Astrocyte (in vitro differentiated cells and primary cell): Measurements from ENCODE around the gene FCN2. TPM values are rescaled to one million over a fixed set of nuclear protein-coding genes. Genes with fewer than 3 reads are reported as not detected.

Source experiments
- DNase-seq: peaks from one replicate; pipeline ENCODE4 v3.0.0-alpha.2; 2010; ENCODE audit warnings: low read depth
- FAIRE-seq: peaks from 2 replicates; lab custom pipeline; 2011; peaks lifted over from hg19 to GRCh38; lab: Jason Lieb, UNC
- H2AFZ ChIP-seq: 2 replicates; pipeline ENCODE4 v1.6.0; 2012; ENCODE audit warnings: low read depth, low read length, inconsistent platforms
- H3K27ac ChIP-seq: 2 replicates; pipeline ENCODE4 v1.5.1; 2011; ENCODE audit warnings: low read depth, low read length, inconsistent platforms
- H3K27me3 ChIP-seq: 2 replicates; pipeline ENCODE4 v1.6.0; 2011; ENCODE audit warnings: low read length, inconsistent platforms; ENCODE audit not compliant: insufficient read depth
- H3K36me3 ChIP-seq: 2 replicates; pipeline ENCODE4 v1.5.1; 2011; ENCODE audit warnings: low read length, inconsistent platforms; ENCODE audit not compliant: insufficient read depth
- H3K4me1 ChIP-seq: 2 replicates; pipeline ENCODE4 v1.5.1; 2011; ENCODE audit warnings: low read length, inconsistent platforms; ENCODE audit not compliant: insufficient read depth
- H3K4me2 ChIP-seq: 2 replicates; pipeline ENCODE4 v1.6.0; 2012; ENCODE audit warnings: low read length, inconsistent platforms
- H3K4me3 ChIP-seq: 2 replicates; pipeline ENCODE4 v1.5.1; 2011; ENCODE audit warnings: low read depth, mild to moderate bottlenecking, low read length, inconsistent platforms; ENCODE audit not compliant: insufficient read depth
- H3K79me2 ChIP-seq: 2 replicates; pipeline ENCODE4 v1.6.0; 2012; ENCODE audit warnings: mild to moderate bottlenecking, low read length, inconsistent platforms; ENCODE audit not compliant: insufficient read depth
- H3K9ac ChIP-seq: 2 replicates; pipeline ENCODE4 v1.6.0; 2012; ENCODE audit warnings: mild to moderate bottlenecking, low read length, inconsistent platforms
- H3K9me3 ChIP-seq: 2 replicates; pipeline ENCODE4 v1.5.1; 2012; ENCODE audit warnings: low read depth, mild to moderate bottlenecking, low read length, inconsistent platforms; ENCODE audit not compliant: insufficient read depth
- H4K20me1 ChIP-seq: 2 replicates; pipeline ENCODE4 v1.6.0; 2012; ENCODE audit warnings: low read length, inconsistent platforms; ENCODE audit not compliant: insufficient read depth
- H3K27ac Mint-ChIP-seq: one replicate; pipeline ENCODE4 v1.8.0; 2021; ENCODE audit warnings: mild to moderate bottlenecking, mixed read lengths; ENCODE audit not compliant: unreplicated experiment
- H3K27me3 Mint-ChIP-seq: one replicate; pipeline ENCODE4 v1.8.0; 2021; ENCODE audit warnings: low read depth, mixed read lengths; ENCODE audit not compliant: unreplicated experiment
- H3K36me3 Mint-ChIP-seq: one replicate; pipeline ENCODE4 v1.8.0; 2021; ENCODE audit warnings: low read depth, mixed read lengths; ENCODE audit not compliant: unreplicated experiment
- H3K4me1 Mint-ChIP-seq: one replicate; pipeline ENCODE4 v1.8.0; 2021; ENCODE audit warnings: low read depth, mixed read lengths; ENCODE audit not compliant: unreplicated experiment
- H3K4me3 Mint-ChIP-seq: one replicate; pipeline ENCODE4 v1.8.0; 2021; ENCODE audit warnings: mild to moderate bottlenecking, moderate library complexity, mixed read lengths; ENCODE audit not compliant: unreplicated experiment
- H3K9me3 Mint-ChIP-seq: one replicate; pipeline ENCODE4 v1.8.0; 2021; ENCODE audit warnings: mild to moderate bottlenecking, mixed read lengths; ENCODE audit not compliant: unreplicated experiment
- EZH2 ChIP-seq: IDR thresholded peaks from 2 replicates; pipeline ENCODE4 v1.6.1; 2012; ENCODE audit warnings: mild to moderate bottlenecking, low read length, inconsistent platforms; ENCODE audit not compliant: insufficient read depth
- total RNA-seq: library from RNA; stranded (reverse); gene quantifications from 2 replicates; pipeline ENCODE4 v1.2.1, GENCODE V29; 2021
- TF ChIP-seq, protein P1 (sequence below): IDR thresholded peaks from 2 replicates; pipeline ENCODE4 v1.5.1; 2011; ENCODE audit warnings: low read depth, mild to moderate bottlenecking, inconsistent platforms, low read length, moderate library complexity; ENCODE audit not compliant: insufficient read depth

The FCN2 gene
- total RNA-seq, 1 donor from 2014 or later: not detected

DNA sequence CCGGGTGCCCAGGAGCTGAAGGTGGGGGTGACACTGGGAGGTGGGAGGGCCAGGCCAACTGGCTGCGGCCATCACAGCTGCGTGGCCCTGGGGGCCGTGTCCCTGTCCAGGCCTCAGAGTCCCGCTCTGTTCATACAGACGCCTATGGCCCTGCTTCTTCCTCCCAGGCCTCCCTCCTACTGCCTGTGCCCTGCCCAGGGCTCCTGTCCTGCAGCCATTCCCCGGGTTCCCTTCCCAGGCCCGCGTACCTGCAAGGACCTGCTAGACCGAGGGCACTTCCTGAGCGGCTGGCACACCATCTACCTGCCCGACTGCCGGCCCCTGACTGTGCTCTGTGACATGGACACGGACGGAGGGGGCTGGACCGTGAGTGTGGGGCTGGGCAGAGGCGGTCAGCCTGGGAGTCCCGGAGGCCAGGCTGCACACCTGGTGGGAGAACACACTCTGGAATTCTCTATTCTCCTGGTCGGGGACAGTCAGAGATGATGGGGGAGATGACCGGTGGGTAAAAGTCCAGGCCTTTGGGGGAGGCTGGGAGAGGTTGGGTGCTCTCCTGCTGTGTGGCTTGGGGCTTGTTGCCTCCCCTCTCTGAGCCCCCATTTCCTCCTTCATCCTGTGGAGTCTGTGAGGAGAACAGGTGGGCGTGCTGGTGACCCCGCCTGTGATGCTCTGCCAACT is 4.5 kb downstream of the FCN2 start:
- H3K4me2 ChIP-seq: no peak overlapping the region
- H4K20me1 ChIP-seq: no peaks in the 10 kb centered on the region
- Mint-ChIP-seq H3K27ac (no peak overlapping the region), H3K36me3 (no peaks in the 10 kb centered on the region), H3K27me3 (peaks cover 38% of the 10 kb centered on the region), H3K4me1 (no peaks in the 10 kb centered on the region), H3K9me3 (peaks cover 1% of the 10 kb centered on the region), H3K4me3 (no peak overlapping the region)
- TF ChIP-seq, protein P1, sequence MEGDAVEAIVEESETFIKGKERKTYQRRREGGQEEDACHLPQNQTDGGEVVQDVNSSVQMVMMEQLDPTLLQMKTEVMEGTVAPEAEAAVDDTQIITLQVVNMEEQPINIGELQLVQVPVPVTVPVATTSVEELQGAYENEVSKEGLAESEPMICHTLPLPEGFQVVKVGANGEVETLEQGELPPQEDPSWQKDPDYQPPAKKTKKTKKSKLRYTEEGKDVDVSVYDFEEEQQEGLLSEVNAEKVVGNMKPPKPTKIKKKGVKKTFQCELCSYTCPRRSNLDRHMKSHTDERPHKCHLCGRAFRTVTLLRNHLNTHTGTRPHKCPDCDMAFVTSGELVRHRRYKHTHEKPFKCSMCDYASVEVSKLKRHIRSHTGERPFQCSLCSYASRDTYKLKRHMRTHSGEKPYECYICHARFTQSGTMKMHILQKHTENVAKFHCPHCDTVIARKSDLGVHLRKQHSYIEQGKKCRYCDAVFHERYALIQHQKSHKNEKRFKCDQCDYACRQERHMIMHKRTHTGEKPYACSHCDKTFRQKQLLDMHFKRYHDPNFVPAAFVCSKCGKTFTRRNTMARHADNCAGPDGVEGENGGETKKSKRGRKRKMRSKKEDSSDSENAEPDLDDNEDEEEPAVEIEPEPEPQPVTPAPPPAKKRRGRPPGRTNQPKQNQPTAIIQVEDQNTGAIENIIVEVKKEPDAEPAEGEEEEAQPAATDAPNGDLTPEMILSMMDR: no peak
- no peak for TF ChIP-seq EZH2
- no peaks in the 10 kb centered on the region for H3K9me3 ChIP-seq
- no peak overlapping the region for H3K4me3 ChIP-seq
- FAIRE-seq (no peak), DNase-seq (no peak)
- H3K9ac ChIP-seq: no peak overlapping the region
- no peak overlapping the region for H2AFZ ChIP-seq
- H3K79me2 ChIP-seq: no peaks in the 10 kb centered on the region
- H3K27me3 ChIP-seq: peaks cover 7% of the 10 kb centered on the region
- no peak overlapping the region for H3K27ac ChIP-seq
- H3K36me3 ChIP-seq: no peaks in the 10 kb centered on the region
- H3K4me1 ChIP-seq: no peaks in the 10 kb centered on the region

DNA sequence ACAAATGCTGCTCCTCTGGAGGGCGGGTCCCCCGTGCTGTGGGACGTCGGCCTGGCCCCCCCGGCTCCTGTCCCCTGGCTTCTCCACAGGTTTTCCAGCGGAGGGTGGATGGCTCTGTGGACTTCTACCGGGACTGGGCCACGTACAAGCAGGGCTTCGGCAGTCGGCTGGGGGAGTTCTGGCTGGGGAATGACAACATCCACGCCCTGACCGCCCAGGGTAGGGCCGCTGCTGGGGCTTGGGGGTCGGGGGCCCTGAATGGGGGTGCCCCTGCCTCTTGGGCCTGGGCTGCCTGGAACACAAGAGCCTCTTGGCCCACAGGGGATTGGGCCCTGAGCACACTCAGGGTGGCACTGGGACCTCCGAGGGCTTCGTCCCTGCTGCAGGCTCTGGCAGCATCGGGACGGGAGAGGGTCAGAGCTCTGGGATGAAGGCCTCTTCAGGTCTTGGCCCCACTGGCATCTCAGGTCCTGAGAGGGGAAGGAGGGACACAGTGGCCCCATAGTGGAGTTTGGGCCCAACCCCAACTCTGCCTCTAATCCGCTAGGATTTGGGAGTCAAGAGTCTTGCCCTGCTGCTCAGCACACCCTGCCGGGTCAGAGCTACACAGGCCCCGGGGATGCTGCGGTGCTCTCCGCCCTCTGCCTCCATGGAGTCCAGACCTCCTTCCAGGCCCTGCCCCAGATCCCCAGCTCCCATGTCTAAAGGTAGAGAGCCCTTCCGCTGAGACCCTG is 5.2 kb downstream of the FCN2 start:
- Histone ChIP-seq H3K4me1 (no peaks in the 10 kb centered on the region), H3K36me3 (no peaks in the 10 kb centered on the region), H3K9ac (no peak overlapping the region), H3K9me3 (no peaks in the 10 kb centered on the region), H3K27me3 (peaks cover 7% of the 10 kb centered on the region), H3K79me2 (no peaks in the 10 kb centered on the region), H3K4me2 (no peak overlapping the region), H4K20me1 (no peaks in the 10 kb centered on the region), H3K4me3 (no peak overlapping the region), H3K27ac (no peak overlapping the region), H2AFZ (no peak overlapping the region)
- FAIRE-seq: no peak
- Mint-ChIP-seq H3K27me3 (peaks cover 34% of the 10 kb centered on the region), H3K27ac (no peak overlapping the region), H3K36me3 (peaks cover under 1% of the 10 kb centered on the region), H3K4me3 (no peak overlapping the region), H3K4me1 (no peaks in the 10 kb centered on the region), H3K9me3 (peaks cover 1% of the 10 kb centered on the region)
- TF ChIP-seq EZH2: no peak
- TF ChIP-seq, protein P1: no peak
- no peak for DNase-seq

GRCh38 chr9:134886413-134886913 is 5.9 kb downstream of the FCN2 start:
- Histone ChIP-seq H3K27ac (no peak overlapping the region), H3K9ac (no peak overlapping the region), H3K79me2 (no peaks in the 10 kb centered on the region), H3K36me3 (no peaks in the 10 kb centered on the region), H3K4me2 (no peak overlapping the region), H2AFZ (no peak overlapping the region), H3K4me3 (no peak overlapping the region), H3K27me3 (peaks cover 7% of the 10 kb centered on the region), H3K9me3 (no peaks in the 10 kb centered on the region), H3K4me1 (no peaks in the 10 kb centered on the region), H4K20me1 (no peaks in the 10 kb centered on the region)
- Mint-ChIP-seq H3K27me3 (peaks cover 33% of the 10 kb centered on the region), H3K36me3 (peaks cover 2% of the 10 kb centered on the region), H3K4me3 (no peak overlapping the region), H3K27ac (no peak overlapping the region), H3K4me1 (no peaks in the 10 kb centered on the region), H3K9me3 (peaks cover 2% of the 10 kb centered on the region)
- no peak for TF ChIP-seq EZH2
- TF ChIP-seq, protein P1: no peak
- no peak for DNase-seq
- no peak for FAIRE-seq
